K562 (cell line): ENCODE measurements around the gene WWC2. TPM values are rescaled to one million over a fixed set of nuclear protein-coding genes. Genes with fewer than 3 reads are reported as not detected.

Experiments used
- FOS ChIP-seq: IDR thresholded peaks from 3 replicates; pipeline ENCODE4 v1.6.1; 2011; ENCODE audit not compliant: insufficient read length; ENCODE audit errors: extremely low read depth
- HDGF ChIP-seq: fragments of 450-650 bp; IDR thresholded peaks from 2 replicates; pipeline ENCODE4 v1.6.1; 2016
- PYGO2 ChIP-seq: fragments of 450-650 bp; IDR thresholded peaks from 2 replicates; pipeline ENCODE4 v1.6.1; 2016; ENCODE audit warnings: mild to moderate bottlenecking, missing genetic modification characterization, moderate library complexity, missing compliant biosample characterization
- RBM15 ChIP-seq: fragments of 200-400 bp; formaldehyde crosslinking; IDR thresholded peaks from 2 replicates; pipeline ENCODE4 v1.6.1; 2018; ENCODE audit warnings: mild to moderate bottlenecking, low read length, moderate library complexity; ENCODE audit not compliant: insufficient read depth
- SMAD3 ChIP-seq: fragments of 450-650 bp; formaldehyde crosslinking; conservative IDR thresholded peaks from 2 replicates; pipeline ENCODE4 v1.4.0; 2020; ENCODE audit warnings: mild to moderate bottlenecking
- SNIP1 ChIP-seq: fragments of 450-650 bp; IDR thresholded peaks from 2 replicates; pipeline ENCODE4 v1.7.1; 2017; ENCODE audit warnings: low read depth, mild to moderate bottlenecking
- TAL1 ChIP-seq: fragments of 450-650 bp; IDR thresholded peaks from 2 replicates; pipeline ENCODE4 v1.6.1; 2016; ENCODE audit warnings: mild to moderate bottlenecking
- TBP ChIP-seq: optimal IDR thresholded peaks from 2 replicates; pipeline ENCODE3; 2011; ENCODE audit warnings: low read depth, low read length, improper control_type of control experiment
- ZNF561 ChIP-seq: fragments of 450-650 bp; formaldehyde crosslinking; conservative IDR thresholded peaks from 2 replicates; pipeline ENCODE4 v1.4.0; 2020; ENCODE audit warnings: mild to moderate bottlenecking, moderate library complexity
- polyA plus RNA-seq, 8 experiments: library from polyadenylated mRNA; depleted of rRNA in 4 of 8; stranded (reverse) in 5 of 8; unstranded in 3 of 8; fragments of >200 nt; fragmentation: Nextera tagmentation in 2 of 8; fragmentation: Illumina TruSeq in 1 of 8; extraction: Ambion mirVana in 2 of 8; extraction: Trizol in 1 of 8; gene quantifications; 2 replicates each; pipeline versions ENCODE4 v1.2.1 to v1.2.3, GENCODE V29; 2011 to 2014; ENCODE audit warnings: inconsistent platforms in 1 of 8, missing spikeins in 1 of 8
- total RNA-seq, 7 experiments: library from RNA; depleted of rRNA in 6 of 7; stranded (reverse); fragments of >200 nt in 6 of 7; fragmentation: Illumina TruSeq in 2 of 7; extraction: Trizol in 2 of 7; gene quantifications; 2 replicates each; pipeline versions ENCODE4 v1.2.1 to v1.2.3, GENCODE V29; 2011 to 2021; ENCODE audit warnings: low replicate concordance in 1 of 7
- TF ChIP-seq, protein P1 (sequence below), 2 experiments: fragments of 450-650 bp in 1 of 2; sonication (generic) in 1 of 2; formaldehyde crosslinking in 1 of 2; IDR thresholded peaks; 2 replicates each; pipeline versions ENCODE4 v1.7.1 to v1.9.0; 2016 to 2022; ENCODE audit warnings: inconsistent platforms in 1 of 2, mild to moderate bottlenecking in 1 of 2, missing genetic modification reagents in 1 of 2
- TF ChIP-seq, protein P2 (sequence below), 2 experiments: IDR thresholded peaks; 2 replicates each; pipeline ENCODE4 v1.6.1; 2011; ENCODE audit warnings: borderline replicate concordance in 1 of 2, control low read depth in 1 of 2, low read depth in 1 of 2, low read length in 1 of 2, mild to moderate bottlenecking in 1 of 2, mixed read lengths in 1 of 2, moderate library complexity in 1 of 2; ENCODE audit not compliant: insufficient read depth in 1 of 2, insufficient read length in 1 of 2, poor library complexity in 1 of 2, severe bottlenecking in 1 of 2; ENCODE audit errors: extremely low read depth in 1 of 2
- TF ChIP-seq, protein P3 (sequence below): fragments of 450-650 bp; IDR thresholded peaks from 2 replicates; pipeline ENCODE4 v1.6.1; 2016

Gene WWC2
- total and polyA plus RNA-seq, 9 of the 15 experiments (the other 6 are each of a cell fraction or from before 2014, with no cell fraction given) = 3.7 to 39.4 (median 19.6) TPM

DNA sequence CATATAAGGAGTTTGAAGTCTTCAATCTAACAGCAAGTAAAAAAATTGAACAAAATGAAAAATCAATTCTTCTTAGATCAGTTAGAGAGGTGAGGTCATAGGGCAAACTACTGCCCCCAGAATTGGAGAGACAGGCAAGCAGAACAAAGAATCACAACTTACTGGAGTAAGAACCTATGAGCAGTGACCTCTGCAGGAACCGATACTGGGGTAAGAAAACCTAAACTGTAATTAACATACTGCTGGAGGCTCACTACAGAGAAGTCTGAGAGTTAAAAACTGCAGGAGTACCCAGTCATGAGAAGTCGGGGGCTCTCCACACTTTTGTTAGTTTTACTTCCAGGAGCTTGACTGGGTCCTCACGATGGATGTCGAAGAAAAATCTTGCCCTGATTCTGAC lies 205.0 kb downstream of the WWC2 start (continued):
- TF ChIP-seq, protein P1, sequence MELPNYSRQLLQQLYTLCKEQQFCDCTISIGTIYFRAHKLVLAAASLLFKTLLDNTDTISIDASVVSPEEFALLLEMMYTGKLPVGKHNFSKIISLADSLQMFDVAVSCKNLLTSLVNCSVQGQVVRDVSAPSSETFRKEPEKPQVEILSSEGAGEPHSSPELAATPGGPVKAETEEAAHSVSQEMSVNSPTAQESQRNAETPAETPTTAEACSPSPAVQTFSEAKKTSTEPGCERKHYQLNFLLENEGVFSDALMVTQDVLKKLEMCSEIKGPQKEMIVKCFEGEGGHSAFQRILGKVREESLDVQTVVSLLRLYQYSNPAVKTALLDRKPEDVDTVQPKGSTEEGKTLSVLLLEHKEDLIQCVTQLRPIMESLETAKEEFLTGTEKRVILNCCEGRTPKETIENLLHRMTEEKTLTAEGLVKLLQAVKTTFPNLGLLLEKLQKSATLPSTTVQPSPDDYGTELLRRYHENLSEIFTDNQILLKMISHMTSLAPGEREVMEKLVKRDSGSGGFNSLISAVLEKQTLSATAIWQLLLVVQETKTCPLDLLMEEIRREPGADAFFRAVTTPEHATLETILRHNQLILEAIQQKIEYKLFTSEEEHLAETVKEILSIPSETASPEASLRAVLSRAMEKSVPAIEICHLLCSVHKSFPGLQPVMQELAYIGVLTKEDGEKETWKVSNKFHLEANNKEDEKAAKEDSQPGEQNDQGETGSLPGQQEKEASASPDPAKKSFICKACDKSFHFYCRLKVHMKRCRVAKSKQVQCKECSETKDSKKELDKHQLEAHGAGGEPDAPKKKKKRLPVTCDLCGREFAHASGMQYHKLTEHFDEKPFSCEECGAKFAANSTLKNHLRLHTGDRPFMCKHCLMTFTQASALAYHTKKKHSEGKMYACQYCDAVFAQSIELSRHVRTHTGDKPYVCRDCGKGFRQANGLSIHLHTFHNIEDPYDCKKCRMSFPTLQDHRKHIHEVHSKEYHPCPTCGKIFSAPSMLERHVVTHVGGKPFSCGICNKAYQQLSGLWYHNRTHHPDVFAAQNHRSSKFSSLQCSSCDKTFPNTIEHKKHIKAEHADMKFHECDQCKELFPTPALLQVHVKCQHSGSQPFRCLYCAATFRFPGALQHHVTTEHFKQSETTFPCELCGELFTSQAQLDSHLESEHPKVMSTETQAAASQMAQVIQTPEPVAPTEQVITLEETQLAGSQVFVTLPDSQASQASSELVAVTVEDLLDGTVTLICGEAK (IDR thresholded peaks at IDR 0.05) = no peak
- TF ChIP-seq, protein P1 (CRISPR knock-in tag; IDR thresholded peaks at IDR 0.05) = no peak
- TF ChIP-seq, protein P2, sequence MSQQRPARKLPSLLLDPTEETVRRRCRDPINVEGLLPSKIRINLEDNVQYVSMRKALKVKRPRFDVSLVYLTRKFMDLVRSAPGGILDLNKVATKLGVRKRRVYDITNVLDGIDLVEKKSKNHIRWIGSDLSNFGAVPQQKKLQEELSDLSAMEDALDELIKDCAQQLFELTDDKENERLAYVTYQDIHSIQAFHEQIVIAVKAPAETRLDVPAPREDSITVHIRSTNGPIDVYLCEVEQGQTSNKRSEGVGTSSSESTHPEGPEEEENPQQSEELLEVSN (IDR thresholded peaks at IDR 0.05; ENCODE audit: borderline replicate concordance in 1 of 2, extremely low read depth in 1 of 2, insufficient read depth in 1 of 2, insufficient read length in 1 of 2, low read depth in 1 of 2, low read length in 1 of 2, poor library complexity in 1 of 2, severe bottlenecking in 1 of 2) = no peak
- TF ChIP-seq RBM15 (no peak), TBP (no peak), FOS (no peak), SMAD3 (CRISPR knock-in tag) (no peak), HDGF (no peak), TAL1 (no peak), SNIP1 (no peak), PYGO2 (tag) (no peak), ZNF561 (CRISPR knock-in tag) (no peak)
- TF ChIP-seq, protein P3, sequence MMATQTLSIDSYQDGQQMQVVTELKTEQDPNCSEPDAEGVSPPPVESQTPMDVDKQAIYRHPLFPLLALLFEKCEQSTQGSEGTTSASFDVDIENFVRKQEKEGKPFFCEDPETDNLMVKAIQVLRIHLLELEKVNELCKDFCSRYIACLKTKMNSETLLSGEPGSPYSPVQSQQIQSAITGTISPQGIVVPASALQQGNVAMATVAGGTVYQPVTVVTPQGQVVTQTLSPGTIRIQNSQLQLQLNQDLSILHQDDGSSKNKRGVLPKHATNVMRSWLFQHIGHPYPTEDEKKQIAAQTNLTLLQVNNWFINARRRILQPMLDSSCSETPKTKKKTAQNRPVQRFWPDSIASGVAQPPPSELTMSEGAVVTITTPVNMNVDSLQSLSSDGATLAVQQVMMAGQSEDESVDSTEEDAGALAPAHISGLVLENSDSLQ = no peak
